CD14-positive monocyte (primary cell): ENCODE data around the gene KLHL22. TPM values are rescaled to one million over a fixed set of nuclear protein-coding genes. Genes with fewer than 3 reads are reported as not detected.

ENCODE experiments used
- DNase-seq, 3 donors: peaks; one replicate each; pipeline ENCODE4 v3.0.0-alpha.2; 2011 to 2022
- H2AFZ ChIP-seq: 2 replicates; pipeline ENCODE4 v1.6.0; 2012; ENCODE audit warnings: mild to moderate bottlenecking, low read depth, low read length, inconsistent platforms; ENCODE audit not compliant: insufficient read depth, poor library complexity, severe bottlenecking
- H3K27ac ChIP-seq, 2 donors: 1 replicate in 1 of 2; 2 replicates in 1 of 2; pipeline ENCODE4 v1.5.1; 2012 to 2013; ENCODE audit warnings: low read length in 2 of 2, control low read depth in 1 of 2, inconsistent platforms in 1 of 2, low read depth in 1 of 2, mild to moderate bottlenecking in 1 of 2
- H3K27me3 ChIP-seq, 2 donors: one replicate each; pipeline versions ENCODE4 v1.6.0 to v1.6.1; 2011 to 2013; ENCODE audit warnings: low read length in 2 of 2; ENCODE audit not compliant: control insufficient read depth in 2 of 2, insufficient read depth in 2 of 2
- H3K36me3 ChIP-seq, 2 donors: replicated peaks in 1 of 2; 1 replicate in 1 of 2; 2 replicates in 1 of 2; pipeline versions ENCODE4 v1.5.1 to v1.6.1; 2012 to 2013; ENCODE audit warnings: low read length in 2 of 2, control low read depth in 1 of 2, inconsistent platforms in 1 of 2, mild to moderate bottlenecking in 1 of 2; ENCODE audit not compliant: insufficient read depth in 2 of 2, control insufficient read depth in 1 of 2
- H3K4me1 ChIP-seq, 2 donors: 1 replicate in 1 of 2; 2 replicates in 1 of 2; pipeline versions ENCODE4 v1.5.1 to v1.6.1; 2012 to 2013; ENCODE audit warnings: low read length in 2 of 2, control low read depth in 1 of 2, inconsistent platforms in 1 of 2, mild to moderate bottlenecking in 1 of 2, moderate library complexity in 1 of 2; ENCODE audit not compliant: insufficient read depth in 2 of 2, control insufficient read depth in 1 of 2
- H3K4me2 ChIP-seq: replicated peaks from 2 replicates; pipeline ENCODE3; 2012; ENCODE audit warnings: low read length, moderate library complexity, mild to moderate bottlenecking; ENCODE audit not compliant: poor library complexity, severe bottlenecking; ENCODE audit errors: extremely low read depth
- H3K4me3 ChIP-seq, 3 experiments: fragments of 200-600 bp in 1 of 3; sonication (generic) in 1 of 3; replicated peaks in 1 of 3; 1 replicate in 2 of 3; 2 replicates in 1 of 3; pipeline ENCODE4 v1.5.1; 2011 to 2013; ENCODE audit warnings: low read length in 3 of 3, mild to moderate bottlenecking in 3 of 3, control low read depth in 2 of 3, low read depth in 2 of 3, inconsistent platforms in 1 of 3, moderate library complexity in 1 of 3
- H3K79me2 ChIP-seq: 2 replicates; pipeline ENCODE4 v1.6.0; 2012; ENCODE audit warnings: mild to moderate bottlenecking, control low read depth, inconsistent platforms, low read length, moderate library complexity; ENCODE audit not compliant: insufficient read depth
- H3K9ac ChIP-seq: 2 replicates; pipeline ENCODE4 v1.6.0; 2017; ENCODE audit warnings: low read length, mild to moderate bottlenecking; ENCODE audit not compliant: insufficient read depth, poor library complexity, severe bottlenecking
- H3K9me3 ChIP-seq, 2 donors: replicated peaks in 1 of 2; 1 replicate in 1 of 2; 2 replicates in 1 of 2; pipeline versions ENCODE4 v1.5.1 to v1.6.1; 2012 to 2013; ENCODE audit warnings: low read length in 2 of 2, control low read depth in 1 of 2; ENCODE audit not compliant: control insufficient read depth in 1 of 2, insufficient read depth in 1 of 2
- H4K20me1 ChIP-seq: 2 replicates; pipeline ENCODE4 v1.6.0; 2012; ENCODE audit warnings: mild to moderate bottlenecking, low read length, control low read depth, moderate library complexity; ENCODE audit not compliant: insufficient read depth
- H3K27ac Mint-ChIP-seq, 7 donors: one replicate each; pipeline ENCODE4 v1.8.0; 2020; ENCODE audit warnings: mild to moderate bottlenecking in 7 of 7, mixed read lengths in 7 of 7, moderate library complexity in 6 of 7, inconsistent platforms in 2 of 7
- H3K27me3 Mint-ChIP-seq, 3 donors: one replicate each; pipeline ENCODE4 v1.8.0; 2021 to 2022; ENCODE audit warnings: low read depth in 3 of 3, mild to moderate bottlenecking in 3 of 3, mixed read lengths in 3 of 3, moderate library complexity in 3 of 3, inconsistent platforms in 1 of 3
- H3K36me3 Mint-ChIP-seq, 2 donors: one replicate each; pipeline ENCODE4 v1.8.0; 2020; ENCODE audit warnings: mixed read lengths in 2 of 2, inconsistent platforms in 1 of 2, mild to moderate bottlenecking in 1 of 2
- H3K4me1 Mint-ChIP-seq: one replicate; pipeline ENCODE4 v1.8.0; 2020; ENCODE audit warnings: mild to moderate bottlenecking, mixed read lengths
- H3K4me3 Mint-ChIP-seq, 2 donors: one replicate each; pipeline ENCODE4 v1.8.0; 2020; ENCODE audit warnings: mild to moderate bottlenecking in 2 of 2, mixed read lengths in 2 of 2, moderate library complexity in 1 of 2
- H3K9me3 Mint-ChIP-seq, 7 donors: one replicate each; pipeline ENCODE4 v1.8.0; 2020 to 2022; ENCODE audit warnings: mixed read lengths in 7 of 7, mild to moderate bottlenecking in 6 of 7, moderate library complexity in 6 of 7, inconsistent platforms in 2 of 7
- CTCF ChIP-seq: fragments of 200-600 bp; IDR thresholded peaks from one replicate; pipeline ENCODE4 v1.8.0; 2022; ENCODE audit warnings: antibody characterized with exemption, mild to moderate bottlenecking
- WGBS: methylation state at CpG from one replicate; pipeline ENCODE4 v1.1.5; 2013; ENCODE audit warnings: missing lambda C conversion rate; ENCODE audit not compliant: insufficient coverage; 5-methylcytosine and 5-hydroxymethylcytosine counted together
- intact Hi-C, 2 donors: fragments of 100-400 bp; cut with micrococcal nuclease; formaldehyde crosslinking; loops; one replicate each; pipeline versions ENCODE4 v1.15.0 to v1.15.1; 2023
- polyA plus RNA-seq, 3 donors: library from polyadenylated mRNA; depleted of rRNA in 1 of 3; unstranded in 2 of 3; stranded (reverse) in 1 of 3; fragments of 300-500 nt in 2 of 3; fragments of >200 nt in 1 of 3; fragmentation: Illumina TruSeq in 2 of 3; gene quantifications; 1 replicate in 2 of 3; 2 replicates in 1 of 3; pipeline ENCODE4 v1.2.3, GENCODE V29; 2012 to 2021

Gene KLHL22
- polyA plus RNA-seq, 3 donors: 7.8 to 15.6 (median 9.2) TPM

- Histone ChIP-seq H3K9ac (no peak overlapping the region), H3K36me3 (peaks cover 15 to 41% of the 10 kb centered on the region in 2 donors), H4K20me1 (peaks cover 28% of the 10 kb centered on the region), H3K9me3 (no peaks in the 10 kb centered on the region), H2AFZ (no peak overlapping the region), H3K27ac (no peak overlapping the region), H3K4me2 (no peak overlapping the region), H3K4me1 (no peaks in the 10 kb centered on the region), H3K27me3 (no peaks in the 10 kb centered on the region), H3K79me2 (peaks cover 28% of the 10 kb centered on the region), H3K4me3 (no peak overlapping the region)
- no peak for TF ChIP-seq CTCF
- Mint-ChIP-seq H3K9me3 (no peaks in the 10 kb centered on the region), H3K4me1 (peaks cover 6% of the 10 kb centered on the region), H3K27ac (peak overlapping the region in 2 of 7 donors; percentile 34 to 56), H3K4me3 (no peak overlapping the region), H3K27me3 (no peaks in the 10 kb centered on the region), H3K36me3 (peaks cover 41 to 61% of the 10 kb centered on the region in 2 donors)
- DNase-seq: no peak
- WGBS: 100% methylated on average over 2 of the region's 2 CpGs
- intact Hi-C loops: no loop called here
These were observed 9.4 kb downstream of the KLHL22 start for GRCh38 chr22:20486229-20486628.

DNA sequence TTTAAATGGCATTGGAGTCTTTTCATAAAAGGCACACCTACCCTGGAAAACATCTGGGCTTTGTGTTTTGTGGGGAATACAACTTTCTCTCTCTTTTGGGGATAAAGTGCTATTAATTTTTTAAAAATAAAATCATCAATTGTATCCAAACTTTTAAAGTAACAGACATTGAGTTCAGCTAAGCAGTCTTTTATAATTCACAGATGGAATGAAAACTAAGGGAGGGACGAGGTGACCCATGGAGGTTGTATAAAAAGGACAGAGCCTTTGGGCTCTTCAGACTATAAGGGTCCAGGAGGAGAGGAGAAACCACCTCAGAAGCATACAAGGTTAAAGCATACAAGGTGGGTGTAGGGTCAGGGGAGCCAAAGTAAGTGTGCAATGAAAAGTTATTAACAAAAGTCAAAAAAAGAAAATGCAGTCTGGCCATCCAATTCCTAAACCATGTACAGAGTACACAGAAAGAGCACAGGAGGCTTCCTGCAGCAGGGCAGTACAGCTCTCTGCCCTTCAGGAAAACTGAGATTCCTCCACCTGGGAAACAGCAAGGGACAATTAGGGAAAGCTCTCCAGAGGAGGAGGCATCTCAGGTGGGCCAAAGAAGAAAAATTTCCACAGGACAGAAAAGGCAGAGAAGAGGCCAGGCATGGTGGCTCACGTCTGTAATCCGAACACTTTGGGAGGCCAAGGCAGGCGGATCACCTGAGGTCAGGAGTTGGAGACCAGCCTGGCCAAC is 10.5 kb downstream of the KLHL22 start:
- no peak overlapping the region for H3K4me3 ChIP-seq
- H3K27me3 ChIP-seq: no peaks in the 10 kb centered on the region
- H3K79me2 ChIP-seq: peaks cover 17% of the 10 kb centered on the region
- TF ChIP-seq CTCF: no peak
- peaks cover 0 to 3% (median 0%) of the 10 kb centered on the region in 3 donors for H3K27me3 Mint-ChIP-seq
- no peak overlapping the region for H3K4me2 ChIP-seq
- H3K9ac ChIP-seq: no peak overlapping the region
- intact Hi-C loops: no loop called here
- no peak overlapping the region for H3K4me3 Mint-ChIP-seq
- no peaks in the 10 kb centered on the region for H3K4me1 ChIP-seq
- peaks cover 17% of the 10 kb centered on the region for H4K20me1 ChIP-seq
- no peaks in the 10 kb centered on the region for H3K9me3 Mint-ChIP-seq
- DNase-seq: no peak
- peaks cover 3% of the 10 kb centered on the region for H3K4me1 Mint-ChIP-seq
- 100% methylated on average over 4 of the region's 4 CpGs for WGBS
- peak overlapping the region in 4 of 7 donors; percentile 19 to 77 (median 36) for H3K27ac Mint-ChIP-seq
- peaks cover 15 to 41% of the 10 kb centered on the region in 2 donors for H3K36me3 ChIP-seq
- H3K27ac ChIP-seq: no peak overlapping the region
- no peaks in the 10 kb centered on the region for H3K9me3 ChIP-seq
- H3K36me3 Mint-ChIP-seq: peaks cover 41 to 64% of the 10 kb centered on the region in 2 donors
- H2AFZ ChIP-seq: no peak overlapping the region
